Hematopoietic multipotent progenitor cell treated with erythropoietin and hydrocortisone succinate and interleukin-3 and kit ligand, for 15 days (in vitro differentiated cells): ENCODE data around the gene FAM83G.
A peak's percentile ranks its signal among the peaks of the same experiment; 100 is the strongest.
"Not testable (repeated sequence)": the region's sequence is repeated elsewhere in the genome, so short reads cannot be mapped to it uniquely, and the experiment has no call there.

Experiments
- DNase-seq: peaks from one replicate; pipeline ENCODE4 v3.0.0-alpha.2; 2015; ENCODE audit warnings: low spot score

FAM83G gene

GRCh38 chr17:18951941-18952842, 52.4 kb downstream of the FAM83G start, which contains the start of gene SLC5A10:
TSS of gene SLC5A10 (plus strand) at chr17:18952165. CDS start at chr17:18952206, 41 bp downstream.
- DNase-seq, result no peak

GRCh38 chr17:18950944-18951905, 53.3 kb downstream of the FAM83G start:
- DNase-seq, result no peak

GRCh38 chr17:18950346-18950745, 54.2 kb downstream of the FAM83G start:
- no peak for DNase-seq

GRCh38 chr17:18949566-18949965, 55.0 kb downstream of the FAM83G start:
- no peak for DNase-seq

- DNase-seq, result no peak
Measured at GRCh38 chr17:18948476-18949006, 56.0 kb downstream of the FAM83G start.

- DNase-seq, result no peak
Measured at GRCh38 chr17:18947866-18948265, 56.7 kb downstream of the FAM83G start.

- DNase-seq, result no peak
Measured at GRCh38 chr17:18946536-18946935, 58.0 kb downstream of the FAM83G start.

GRCh38 chr17:18944646-18945045, 59.9 kb downstream of the FAM83G start:
- DNase-seq, result no peak

- no peak for DNase-seq
Measured at GRCh38 chr17:18938692-18939023, 65.9 kb downstream of the FAM83G start.

GRCh38 chr17:18937981-18938691, 66.4 kb downstream of the FAM83G start:
- no peak for DNase-seq

- DNase-seq, result no peak
Measured at GRCh38 chr17:18933102-18934058, 71.2 kb downstream of the FAM83G start.

GRCh38 chr17:18932360-18933055, 72.1 kb downstream of the FAM83G start:
- DNase-seq, result no peak

GRCh38 chr17:18928628-18929125, 75.9 kb downstream of the FAM83G start:
- DNase-seq, result peak; percentile 22

GRCh38 chr17:18925187-18925586, 79.4 kb downstream of the FAM83G start:
- DNase-seq, result no peak

- DNase-seq, result not testable (repeated sequence)
Measured at GRCh38 chr17:18922596-18922995, 82.0 kb downstream of the FAM83G start.

GRCh38 chr17:18921912-18922451, 82.6 kb downstream of the FAM83G start:
- DNase-seq, result peak; percentile 7

- no peak for DNase-seq
Measured at GRCh38 chr17:18921485-18921884, 83.1 kb downstream of the FAM83G start.

GRCh38 chr17:18920911-18921441, 83.6 kb downstream of the FAM83G start:
- DNase-seq, result no peak

- no peak for DNase-seq
Measured at GRCh38 chr17:18919963-18920362, 84.6 kb downstream of the FAM83G start.
